K562 (cell line): ENCODE results near the gene PDHA2. TPM values are rescaled to one million over a fixed set of nuclear protein-coding genes. Genes with fewer than 3 reads are reported as not detected.

Experiments used
- DNMT1 ChIP-seq: fragments of 450-650 bp; IDR thresholded peaks from 2 replicates; pipeline ENCODE4 v1.6.1; 2016; ENCODE audit warnings: antibody characterized with exemption, mild to moderate bottlenecking
- FOSL1 ChIP-seq: fragments of 200-800 bp; sonication (Bioruptor generic); conservative IDR thresholded peaks from 2 replicates; pipeline ENCODE4 v1.6.1; 2016; ENCODE audit warnings: missing genetic modification characterization, missing compliant biosample characterization
- NFIC ChIP-seq: fragments of 450-650 bp; IDR thresholded peaks from 2 replicates; pipeline ENCODE4 v1.6.1; 2017; ENCODE audit warnings: mild to moderate bottlenecking, inconsistent platforms
- polyA plus RNA-seq, 8 experiments: library from polyadenylated mRNA; depleted of rRNA in 4 of 8; stranded (reverse) in 5 of 8; unstranded in 3 of 8; fragments of >200 nt; fragmentation: Nextera tagmentation in 2 of 8; fragmentation: Illumina TruSeq in 1 of 8; extraction: Ambion mirVana in 2 of 8; extraction: Trizol in 1 of 8; gene quantifications; 2 replicates each; pipeline versions ENCODE4 v1.2.1 to v1.2.3, GENCODE V29; 2011 to 2014; ENCODE audit warnings: inconsistent platforms in 1 of 8, missing spikeins in 1 of 8
- total RNA-seq, 7 experiments: library from RNA; depleted of rRNA in 6 of 7; stranded (reverse); fragments of >200 nt in 6 of 7; fragmentation: Illumina TruSeq in 2 of 7; extraction: Trizol in 2 of 7; gene quantifications; 2 replicates each; pipeline versions ENCODE4 v1.2.1 to v1.2.3, GENCODE V29; 2011 to 2021; ENCODE audit warnings: low replicate concordance in 1 of 7
- TF ChIP-seq, protein P1 (sequence below), 2 experiments: fragments of 450-650 bp; formaldehyde crosslinking in 1 of 2; IDR thresholded peaks; 2 replicates each; pipeline versions ENCODE4 v1.4.0 to v1.6.1; 2014 to 2020; ENCODE audit warnings: mild to moderate bottlenecking in 2 of 2, borderline replicate concordance in 1 of 2, low read depth in 1 of 2

Gene PDHA2
- total and polyA plus RNA-seq, 9 of the 15 experiments (the other 6 are each of a cell fraction or from before 2014, with no cell fraction given): not detected

- TF ChIP-seq, protein P1, sequence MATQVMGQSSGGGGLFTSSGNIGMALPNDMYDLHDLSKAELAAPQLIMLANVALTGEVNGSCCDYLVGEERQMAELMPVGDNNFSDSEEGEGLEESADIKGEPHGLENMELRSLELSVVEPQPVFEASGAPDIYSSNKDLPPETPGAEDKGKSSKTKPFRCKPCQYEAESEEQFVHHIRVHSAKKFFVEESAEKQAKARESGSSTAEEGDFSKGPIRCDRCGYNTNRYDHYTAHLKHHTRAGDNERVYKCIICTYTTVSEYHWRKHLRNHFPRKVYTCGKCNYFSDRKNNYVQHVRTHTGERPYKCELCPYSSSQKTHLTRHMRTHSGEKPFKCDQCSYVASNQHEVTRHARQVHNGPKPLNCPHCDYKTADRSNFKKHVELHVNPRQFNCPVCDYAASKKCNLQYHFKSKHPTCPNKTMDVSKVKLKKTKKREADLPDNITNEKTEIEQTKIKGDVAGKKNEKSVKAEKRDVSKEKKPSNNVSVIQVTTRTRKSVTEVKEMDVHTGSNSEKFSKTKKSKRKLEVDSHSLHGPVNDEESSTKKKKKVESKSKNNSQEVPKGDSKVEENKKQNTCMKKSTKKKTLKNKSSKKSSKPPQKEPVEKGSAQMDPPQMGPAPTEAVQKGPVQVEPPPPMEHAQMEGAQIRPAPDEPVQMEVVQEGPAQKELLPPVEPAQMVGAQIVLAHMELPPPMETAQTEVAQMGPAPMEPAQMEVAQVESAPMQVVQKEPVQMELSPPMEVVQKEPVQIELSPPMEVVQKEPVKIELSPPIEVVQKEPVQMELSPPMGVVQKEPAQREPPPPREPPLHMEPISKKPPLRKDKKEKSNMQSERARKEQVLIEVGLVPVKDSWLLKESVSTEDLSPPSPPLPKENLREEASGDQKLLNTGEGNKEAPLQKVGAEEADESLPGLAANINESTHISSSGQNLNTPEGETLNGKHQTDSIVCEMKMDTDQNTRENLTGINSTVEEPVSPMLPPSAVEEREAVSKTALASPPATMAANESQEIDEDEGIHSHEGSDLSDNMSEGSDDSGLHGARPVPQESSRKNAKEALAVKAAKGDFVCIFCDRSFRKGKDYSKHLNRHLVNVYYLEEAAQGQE (IDR thresholded peaks at IDR 0.05; ENCODE audit: borderline replicate concordance): no peak
- TF ChIP-seq, protein P1 (CRISPR knock-in tag; IDR thresholded peaks at IDR 0.05; ENCODE audit: low read depth): no peak
- TF ChIP-seq NFIC: no peak
- TF ChIP-seq DNMT1: no peak
- TF ChIP-seq FOSL1 (tag): no peak
Observed at GRCh38 chr4:95838192-95838591, 1.7 kb upstream of the PDHA2 start (continued).
